ENCODE data around the gene CEP131. TPM values are rescaled to one million over a fixed set of nuclear protein-coding genes. Genes with fewer than 3 reads are reported as not detected.

The CEP131 gene
- total and polyA plus RNA-seq, 2 of the 8 experiments (the other 6 are each of a cell fraction or from before 2014, with no cell fraction given) = 5.9 to 23.2 TPM

GRCh38 chr17:81250286-81251093 lies 27.7 kb upstream of the CEP131 start (continued):
- TF ChIP-seq BCL11A (IDR thresholded peaks at IDR 0.05; ENCODE audit: low read depth in 2 of 2, low read length in 2 of 2) (no peak), CHD7 (IDR thresholded peaks at IDR 0.05; ENCODE audit: insufficient replicate concordance, low read length) (no peak), RBBP5 (IDR thresholded peaks at IDR 0.05; ENCODE audit: borderline replicate concordance, low read depth, low read length) (no peak), SIX5 (IDR thresholded peaks at IDR 0.05; ENCODE audit: low read depth, low read length) (no peak), ATF2 (IDR thresholded peaks at IDR 0.05; ENCODE audit: low read length) (no peak), SIN3A (conservative IDR thresholded peaks at IDR 0.05 in 1 of 2, IDR thresholded peaks at IDR 0.05 in 1 of 2; ENCODE audit: low read depth in 1 of 2, low read length in 2 of 2) (no peak)

Data from H1 (cell line).